Glutamatergic neuron (in vitro differentiated cells): Measurements from ENCODE around the gene SMARCD3. TPM values are rescaled to one million over a fixed set of nuclear protein-coding genes. Genes with fewer than 3 reads are reported as not detected.

Experiments
- DNase-seq: peaks from one replicate; pipeline ENCODE4 v3.0.0; 2022
- H3K27ac Mint-ChIP-seq: one replicate; pipeline ENCODE4 v1.8.0; 2020; ENCODE audit warnings: mild to moderate bottlenecking, mixed read lengths, inconsistent platforms; ENCODE audit not compliant: unreplicated experiment
- H3K27me3 Mint-ChIP-seq: one replicate; pipeline ENCODE4 v1.8.0; 2020; ENCODE audit warnings: mild to moderate bottlenecking, moderate library complexity, mixed read lengths, inconsistent platforms; ENCODE audit not compliant: unreplicated experiment
- H3K36me3 Mint-ChIP-seq: one replicate; pipeline ENCODE4 v1.8.0; 2020; ENCODE audit warnings: mild to moderate bottlenecking, mixed read lengths, inconsistent platforms; ENCODE audit not compliant: unreplicated experiment
- H3K4me1 Mint-ChIP-seq: one replicate; pipeline ENCODE4 v1.8.0; 2020; ENCODE audit warnings: mild to moderate bottlenecking, low read depth, mixed read lengths, inconsistent platforms; ENCODE audit not compliant: unreplicated experiment
- H3K4me3 Mint-ChIP-seq: one replicate; pipeline ENCODE4 v1.8.0; 2020; ENCODE audit warnings: mild to moderate bottlenecking, mixed read lengths, inconsistent platforms; ENCODE audit not compliant: unreplicated experiment
- H3K9me3 Mint-ChIP-seq: one replicate; pipeline ENCODE4 v1.8.0; 2020; ENCODE audit warnings: mild to moderate bottlenecking, moderate library complexity, mixed read lengths, inconsistent platforms; ENCODE audit not compliant: unreplicated experiment
- CTCF ChIP-seq: fragments of 200-600 bp; sonication (generic); IDR thresholded peaks from one replicate; pipeline ENCODE4 v1.5.0; 2021; ENCODE audit not compliant: partially characterized antibody, unreplicated experiment
- total RNA-seq: library from RNA; stranded (reverse); fragmentation: NEBNext Ultra II Directional; extraction: Animal tissue kit (Norgen Biotek cat#: 25700); gene quantifications from one replicate; pipeline ENCODE4 v1.2.1, GENCODE V29; 2021; ENCODE audit not compliant: unreplicated experiment

Gene SMARCD3
- total RNA-seq, 1 donor from 2014 or later, result 5.1 TPM

- Mint-ChIP-seq H3K27me3 (peaks cover 37% of the 10 kb centered on the region), H3K4me3 (no peak overlapping the region), H3K4me1 (peaks cover 8% of the 10 kb centered on the region)
These were observed 8.0 kb upstream of the SMARCD3 start for GRCh38 chr7:151256410-151257045.

GRCh38 chr7:151255390-151255789, 6.9 kb upstream of the SMARCD3 start:
- DNase-seq, result no peak

More at GRCh38 chr7:151256410-151257045, 8.0 kb upstream of the SMARCD3 start:
- Mint-ChIP-seq H3K9me3 (peaks cover 13% of the 10 kb centered on the region), H3K36me3 (peaks cover 6% of the 10 kb centered on the region), H3K27ac (no peak overlapping the region)
- no peak for DNase-seq
- no peak for TF ChIP-seq CTCF

GRCh38 chr7:151254851-151255250, 6.4 kb upstream of the SMARCD3 start:
- no peak for DNase-seq
- Mint-ChIP-seq H3K36me3 (peaks cover 6% of the 10 kb centered on the region), H3K9me3 (peaks cover 19% of the 10 kb centered on the region), H3K4me3 (no peak overlapping the region), H3K4me1 (peaks cover 10% of the 10 kb centered on the region), H3K27ac (no peak overlapping the region), H3K27me3 (peaks cover 45% of the 10 kb centered on the region)
- no peak for TF ChIP-seq CTCF

More at GRCh38 chr7:151255390-151255789, 6.9 kb upstream of the SMARCD3 start:
- no peak for TF ChIP-seq CTCF
- Mint-ChIP-seq H3K4me1 (peaks cover 10% of the 10 kb centered on the region), H3K9me3 (peaks cover 17% of the 10 kb centered on the region), H3K27ac (no peak overlapping the region), H3K36me3 (peaks cover 6% of the 10 kb centered on the region), H3K4me3 (no peak overlapping the region), H3K27me3 (peaks cover 45% of the 10 kb centered on the region)

GRCh38 chr7:151254316-151254715, 5.8 kb upstream of the SMARCD3 start:
- H3K27ac Mint-ChIP-seq, result no peak overlapping the region
- no peak overlapping the region for H3K4me3 Mint-ChIP-seq
- TF ChIP-seq CTCF, result no peak
- peaks cover 45% of the 10 kb centered on the region for H3K27me3 Mint-ChIP-seq
- no peak for DNase-seq
- H3K9me3 Mint-ChIP-seq, result peaks cover 19% of the 10 kb centered on the region
- H3K4me1 Mint-ChIP-seq, result peaks cover 11% of the 10 kb centered on the region
- peaks cover 6% of the 10 kb centered on the region for H3K36me3 Mint-ChIP-seq

GRCh38 chr7:151252961-151253711, 4.6 kb upstream of the SMARCD3 start:
- peaks cover 19% of the 10 kb centered on the region for H3K9me3 Mint-ChIP-seq
- H3K27ac Mint-ChIP-seq, result peak overlapping the region; percentile 99
- peaks cover 6% of the 10 kb centered on the region for H3K36me3 Mint-ChIP-seq
- peak overlapping the region; percentile 93 for H3K4me3 Mint-ChIP-seq
- DNase-seq, result no peak
- peaks cover 12% of the 10 kb centered on the region for H3K4me1 Mint-ChIP-seq
- TF ChIP-seq CTCF, result no peak
- peaks cover 41% of the 10 kb centered on the region for H3K27me3 Mint-ChIP-seq
